ENCODE measurements around the gene SS18L1.

The SS18L1 gene

GRCh38 chr20:62120990-62121775 is 22.4 kb upstream of the SS18L1 start:
- DNase-seq = no peak

DNA sequence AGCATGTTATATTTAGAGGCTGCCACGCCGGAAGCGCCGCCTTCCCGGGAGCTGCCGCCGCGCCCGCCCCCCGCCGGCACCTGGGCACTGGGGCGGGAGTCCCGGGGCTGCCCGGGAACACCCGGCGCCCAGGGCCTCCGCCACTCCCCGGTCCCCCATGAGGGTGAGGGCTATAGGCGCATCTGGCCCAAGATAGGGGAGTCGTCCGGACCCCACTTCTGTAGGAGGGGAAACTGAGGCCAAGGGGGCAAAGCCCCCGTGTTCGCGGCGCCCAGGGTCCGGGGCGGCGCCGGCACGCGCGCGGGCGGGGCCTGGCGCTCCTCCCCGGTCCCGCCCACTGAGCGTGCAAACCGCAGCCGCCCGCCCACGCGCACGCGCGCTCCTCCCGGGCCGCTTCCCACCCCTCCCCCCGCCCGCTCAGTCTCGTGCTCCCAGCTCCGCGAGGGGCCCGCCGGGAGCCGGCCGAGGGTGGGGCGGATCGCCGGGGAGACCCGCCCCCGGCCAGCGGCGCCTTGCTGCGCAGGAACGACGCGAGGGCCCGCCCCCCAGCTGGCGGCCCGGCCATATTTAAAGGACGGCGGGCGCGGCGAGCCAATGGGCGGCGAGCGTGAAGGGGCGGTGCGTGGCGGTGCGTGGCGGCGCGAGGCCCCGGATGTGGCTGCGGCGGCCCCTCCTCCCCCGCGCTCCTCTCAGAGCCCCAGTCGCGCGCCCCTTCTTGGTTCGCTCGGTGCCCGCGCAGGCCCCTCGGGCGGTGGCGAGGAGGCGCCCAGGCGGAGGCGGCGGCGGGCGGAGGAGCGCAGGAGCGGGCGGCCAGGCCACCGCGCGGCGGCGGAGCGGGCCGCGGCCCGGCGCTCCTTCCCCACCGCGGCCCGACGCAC is 21.6 kb upstream of the SS18L1 start, which contains the start of gene LSM14B:
Gene LSM14B (plus strand): TSS at position 700 of the 878 bp plus-strand sequence. CDS start 192 bp downstream, outside the sequence.
- DNase-seq = peak; percentile 99

- DNase-seq = peak; percentile 34
Measured at GRCh38 chr20:62122654-62123449, 20.7 kb upstream of the SS18L1 start.

DNA sequence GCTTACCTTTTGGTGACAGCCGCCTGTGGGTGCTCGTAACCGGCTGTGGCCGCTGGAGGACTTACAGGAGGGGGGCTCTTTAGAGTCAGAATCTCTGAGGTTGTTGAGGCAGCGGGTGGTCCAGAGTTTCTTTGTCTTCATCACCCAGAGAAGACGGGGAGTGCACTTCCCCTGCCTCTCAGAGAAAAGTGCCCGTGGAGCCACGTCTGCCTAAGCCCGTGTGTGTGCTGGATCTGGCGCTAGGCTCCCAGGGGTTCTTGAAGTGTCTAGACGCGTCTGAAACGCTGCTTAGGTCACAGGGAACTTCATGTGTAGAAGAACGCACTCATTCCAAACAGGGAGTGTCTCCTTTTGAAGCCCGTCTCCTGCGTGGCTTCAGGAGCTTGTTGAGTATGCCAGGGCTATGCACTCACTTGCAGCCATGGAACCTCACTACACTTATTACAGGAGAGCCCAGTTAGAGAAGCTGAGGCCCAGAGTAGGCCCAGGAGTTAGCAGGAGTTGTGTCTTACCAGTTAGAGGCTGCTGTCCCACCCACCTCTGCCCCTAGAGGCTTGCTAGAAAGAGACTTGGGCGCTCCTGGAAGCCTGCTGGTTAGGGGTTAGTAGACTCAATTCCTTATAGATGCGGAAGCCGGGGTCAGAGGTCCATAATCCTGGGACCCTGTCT is 20.0 kb upstream of the SS18L1 start:
- DNase-seq = no peak

DNA sequence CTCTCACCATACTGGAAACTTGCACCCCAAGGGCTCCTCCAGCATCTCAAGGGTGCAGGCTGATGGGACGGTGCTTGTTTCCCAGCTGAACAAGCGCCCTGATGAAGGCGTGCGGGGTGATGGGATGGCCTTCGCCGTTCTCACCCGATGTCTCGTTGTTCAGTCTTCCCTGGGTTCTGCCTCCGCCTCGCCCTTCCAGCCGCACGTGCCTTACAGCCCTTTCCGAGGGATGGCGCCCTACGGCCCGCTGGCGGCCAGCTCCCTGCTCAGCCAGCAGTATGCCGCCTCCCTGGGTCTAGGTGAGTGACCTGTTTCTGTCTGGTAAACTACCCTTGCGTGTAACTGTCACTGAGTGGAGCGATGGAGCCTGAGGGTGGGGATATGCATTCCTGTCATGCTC is 17.4 kb upstream of the SS18L1 start:
- no peak for DNase-seq

DNA sequence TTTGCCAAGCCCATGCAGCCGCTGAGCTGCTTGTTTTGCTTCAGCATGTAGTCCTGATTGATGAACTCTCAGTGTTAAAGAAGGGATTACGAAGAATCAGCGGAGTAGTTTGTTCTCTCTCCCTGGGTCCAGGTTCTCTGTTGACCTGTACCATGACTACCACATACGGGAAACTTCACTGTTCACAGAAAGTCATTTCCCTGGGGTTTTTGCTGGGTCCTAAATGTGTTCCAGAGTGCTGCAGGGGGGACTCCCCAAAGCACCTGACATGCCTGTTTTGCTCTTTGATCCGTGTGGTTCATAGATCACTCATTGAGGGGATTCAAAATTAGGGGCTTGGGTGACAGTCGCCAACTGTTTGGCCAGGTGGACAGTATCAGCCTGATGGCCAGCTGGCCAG is 15.8 kb upstream of the SS18L1 start:
- DNase-seq = no peak

DNA sequence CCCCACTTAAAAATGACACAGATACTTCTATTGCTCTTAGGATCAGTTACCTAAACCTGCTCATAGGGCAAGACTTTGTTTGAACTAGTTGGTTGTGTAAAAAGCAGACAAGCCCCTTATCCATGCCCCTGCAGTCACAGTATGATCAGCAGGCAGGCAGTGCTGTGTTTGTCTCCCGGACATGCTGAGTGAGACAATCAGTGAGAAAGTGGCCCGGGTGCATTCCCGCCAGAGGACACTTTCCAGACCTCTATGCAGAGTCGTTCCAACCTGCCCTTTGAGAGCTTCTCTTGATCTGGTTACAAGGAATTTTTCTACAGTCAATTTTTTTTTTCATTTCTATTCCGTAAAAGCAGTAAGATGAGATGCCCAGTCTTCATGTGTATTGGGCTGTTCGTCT is 15.1 kb upstream of the SS18L1 start:
- no peak for DNase-seq

GRCh38 chr20:62129731-62130531 is 13.6 kb upstream of the SS18L1 start:
- no peak for DNase-seq

DNA sequence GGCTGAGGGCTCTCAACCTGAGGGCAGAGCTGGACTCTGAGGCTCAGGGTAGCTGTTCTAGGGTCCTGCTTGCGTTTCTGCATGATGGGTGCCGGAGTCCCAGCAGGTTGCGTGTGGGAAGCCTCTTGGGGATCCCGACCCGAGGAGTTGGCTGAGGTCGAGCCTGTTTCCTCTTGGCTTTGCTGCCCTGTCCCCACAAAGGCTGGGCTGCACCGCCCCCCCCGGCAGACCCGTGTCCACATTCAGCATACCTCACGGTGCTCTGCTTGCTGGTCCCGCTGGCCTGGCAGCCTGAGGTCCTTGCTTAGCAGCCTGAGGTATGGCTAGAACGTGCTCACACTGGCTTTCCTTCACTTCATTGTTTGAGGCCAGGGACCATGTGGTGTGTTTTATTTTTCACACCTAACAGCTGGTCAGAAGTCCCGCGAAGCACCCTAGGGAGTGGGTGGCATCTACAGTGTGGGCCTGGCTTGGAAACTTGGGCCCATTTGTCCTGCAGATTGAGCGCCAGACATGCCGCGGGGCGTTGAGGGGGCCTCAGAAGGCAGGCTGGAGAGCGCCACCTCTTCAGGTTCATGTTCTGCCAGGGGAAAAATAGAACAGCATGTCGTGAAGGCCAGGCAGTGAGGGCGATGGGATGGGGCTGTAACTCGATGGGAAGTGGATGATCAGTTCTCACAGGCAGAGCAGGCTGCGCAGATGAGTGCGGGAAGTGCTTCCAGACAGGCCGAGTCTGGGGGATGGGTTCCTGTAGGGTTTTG is 11.8 kb upstream of the SS18L1 start:
- no peak for DNase-seq

DNA sequence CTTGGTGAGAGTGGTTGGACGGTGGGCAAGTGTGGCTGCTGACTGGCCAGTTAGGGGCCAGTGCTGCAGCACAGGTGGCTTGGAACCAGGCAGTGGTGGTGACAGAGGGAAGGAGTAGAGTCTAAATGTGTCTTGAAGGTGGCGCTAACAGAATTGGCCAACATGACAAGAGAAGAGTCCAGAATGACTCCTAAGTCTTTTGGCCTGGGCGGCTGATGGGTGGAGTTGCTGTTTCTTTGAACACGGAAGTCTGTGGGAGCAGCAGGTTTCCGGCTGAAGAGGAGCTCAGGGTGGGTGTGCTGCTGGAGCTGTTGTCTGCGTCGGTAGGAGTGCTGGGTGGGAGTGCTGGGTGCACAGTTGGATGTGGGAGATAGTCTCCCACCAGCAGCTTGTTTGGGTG is 11.1 kb upstream of the SS18L1 start:
- DNase-seq = no peak

DNA sequence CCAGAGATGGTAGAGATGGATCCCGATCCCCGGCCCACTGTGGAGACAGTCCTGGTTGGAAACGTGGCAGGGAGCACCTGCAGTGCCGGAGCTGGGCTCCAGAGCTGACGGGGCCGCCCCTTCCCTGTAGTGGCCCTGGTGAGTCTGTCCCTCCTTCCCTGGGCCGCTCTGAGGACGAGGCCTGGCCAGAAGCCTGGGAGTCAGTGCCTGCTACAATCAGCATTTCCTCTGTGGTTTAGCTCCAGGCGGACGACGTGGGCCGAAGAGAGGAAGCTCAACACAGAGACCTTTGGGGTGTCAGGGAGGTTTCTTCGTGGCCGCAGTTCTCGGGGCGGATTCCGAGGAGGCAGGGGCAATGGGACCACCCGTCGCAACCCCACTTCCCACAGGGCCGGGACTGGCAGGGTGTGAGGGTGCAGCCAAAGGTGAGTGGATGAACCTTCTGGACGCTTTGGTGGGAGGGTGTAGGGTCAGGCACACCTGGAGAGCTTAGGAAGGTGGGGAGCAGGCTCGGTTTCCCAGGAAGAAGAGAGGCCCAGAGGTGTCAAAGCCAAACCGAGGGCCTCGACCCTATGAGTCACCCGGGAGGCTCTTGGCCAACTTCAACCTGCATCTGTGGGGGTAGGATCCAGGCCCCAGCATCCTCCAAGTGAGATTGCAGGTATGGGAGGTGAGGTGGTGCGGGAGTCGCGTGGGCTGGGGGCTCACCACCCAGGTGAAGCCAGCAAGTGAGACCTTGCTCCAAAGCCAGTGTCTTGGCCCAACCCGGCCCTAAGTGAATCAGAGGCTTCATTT is 10.3 kb upstream of the SS18L1 start:
- no peak for DNase-seq

DNA sequence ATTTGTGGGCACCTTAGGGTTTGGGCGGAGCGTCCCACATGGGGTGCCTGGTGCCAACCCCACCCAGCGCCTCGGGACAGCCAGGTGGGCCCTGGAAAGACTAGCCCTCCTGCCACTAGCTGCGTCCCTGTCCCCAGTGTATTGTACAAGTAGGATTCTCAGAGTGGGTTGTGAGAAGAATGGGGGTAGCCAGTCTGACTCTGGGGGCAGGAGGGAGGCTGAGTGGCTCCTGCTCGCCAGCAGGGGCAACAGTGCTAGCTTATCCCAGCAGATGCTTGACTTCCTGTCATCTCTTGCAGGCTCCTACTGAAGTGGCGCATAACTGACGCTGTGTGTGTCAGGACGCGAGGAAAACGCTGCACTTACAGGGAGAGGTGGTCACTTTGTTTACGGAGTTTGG is 9.7 kb upstream of the SS18L1 start:
- DNase-seq = no peak

GRCh38 chr20:62134735-62135231 is 8.8 kb upstream of the SS18L1 start:
- no peak for DNase-seq

- DNase-seq = no peak
Measured at GRCh38 chr20:62135573-62136266, 7.8 kb upstream of the SS18L1 start.

- DNase-seq = peak; percentile 62
Measured at GRCh38 chr20:62136283-62137091, 7.1 kb upstream of the SS18L1 start.

GRCh38 chr20:62137092-62137384 is 6.5 kb upstream of the SS18L1 start:
- DNase-seq = no peak

DNA sequence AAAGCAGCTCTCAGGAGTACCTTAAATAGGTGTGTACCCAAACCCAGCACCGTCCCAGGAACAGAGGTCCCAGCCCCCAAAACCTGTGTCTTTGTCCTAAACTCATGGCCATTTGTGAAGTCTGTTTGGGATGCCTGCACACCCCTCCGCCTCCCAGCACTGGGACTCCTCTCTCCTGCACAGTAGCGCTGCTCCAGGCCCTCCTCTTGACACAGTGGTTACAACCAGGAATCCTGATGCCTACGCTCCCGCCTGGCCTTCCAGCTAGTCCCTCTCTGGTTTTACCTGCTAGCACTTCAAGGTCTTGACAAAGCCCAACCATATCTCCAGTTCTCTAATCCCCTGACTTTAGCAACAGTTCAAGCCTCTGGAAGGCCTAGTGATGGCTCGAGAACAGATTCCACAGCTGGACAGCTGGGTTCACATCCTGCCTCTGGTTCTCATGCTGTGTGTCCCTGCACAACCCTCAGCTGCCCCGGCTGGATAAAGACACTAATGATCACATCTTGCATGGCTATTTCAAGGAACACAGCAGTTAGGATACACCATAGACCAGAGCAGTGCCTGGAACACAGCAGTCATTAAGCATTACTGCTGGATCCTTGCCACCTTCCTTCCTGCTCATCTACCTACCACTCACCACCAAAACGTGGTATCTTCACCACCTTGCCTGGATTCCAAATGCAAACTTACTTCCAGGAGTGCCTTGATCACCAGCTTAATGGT is 5.9 kb upstream of the SS18L1 start:
- no peak for DNase-seq

DNA sequence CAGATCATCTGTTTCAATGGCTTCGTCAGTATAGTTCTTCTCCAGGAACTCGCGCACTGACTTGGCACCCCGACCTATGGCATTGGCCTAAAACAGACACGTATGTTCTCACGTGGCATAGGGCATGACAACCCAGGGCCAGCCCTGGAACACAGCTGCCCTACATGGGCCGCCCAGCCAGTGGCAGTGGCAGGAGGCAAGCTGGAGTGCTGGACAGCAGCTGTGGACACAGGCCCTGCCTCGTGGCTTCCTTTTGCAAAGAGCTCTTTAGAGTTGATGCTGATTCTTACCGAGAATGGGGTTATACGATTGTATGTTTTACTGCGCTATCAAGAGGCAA is 5.4 kb upstream of the SS18L1 start:
- DNase-seq = no peak
